B cell (primary cell): ENCODE data around the gene ABCA1. TPM values are rescaled to one million over a fixed set of nuclear protein-coding genes. Genes with fewer than 3 reads are reported as not detected.
"Not testable (repeated sequence)": the region's sequence is repeated elsewhere in the genome, so short reads cannot be mapped to it uniquely, and the experiment has no call there.

Experiments
- ATAC-seq: fragments of 200-7000 bp; cut with Tn5 transposase; one replicate; pipeline ENCODE4 v1.10.0; 2021; ENCODE audit warnings: low read depth, mild to moderate bottlenecking, moderate number of reproducible peaks, moderate library complexity
- CTCF ChIA-PET: fragments of 350-600 bp; sonication (Branson Sonifier 250); formaldehyde crosslinking; loops from one replicate; lab custom pipeline; 2021; ENCODE audit warnings: antibody characterized with exemption, inconsistent platforms; lab: Charles Lee
- POLR2A ChIA-PET: fragments of 350-600 bp; sonication (Branson Sonifier 250); formaldehyde crosslinking; loops from one replicate; lab custom pipeline; 2021; ENCODE audit warnings: antibody characterized with exemption; lab: Charles Lee
- DNase-seq: peaks from one replicate; pipeline ENCODE4 v3.0.0; 2013
- H2AFZ ChIP-seq: 2 replicates; pipeline ENCODE4 v1.6.1; 2012; ENCODE audit warnings: mild to moderate bottlenecking, low read depth, low read length; ENCODE audit not compliant: insufficient read depth, poor library complexity, severe bottlenecking
- H3K27ac ChIP-seq, 2 donors: 1 replicate in 1 of 2; 2 replicates in 1 of 2; pipeline ENCODE4 v1.5.1; 2012 to 2013; ENCODE audit warnings: low read length in 2 of 2, mild to moderate bottlenecking in 2 of 2, moderate library complexity in 1 of 2
- H3K27me3 ChIP-seq, 4 experiments: fragments of 200-600 bp in 1 of 4; sonication (generic) in 1 of 4; replicated peaks in 1 of 4; 1 replicate in 2 of 4; 2 replicates in 2 of 4; pipeline versions ENCODE4 v1.6.1 to v1.7.0; 2013 to 2016; ENCODE audit warnings: low read length in 3 of 4, mild to moderate bottlenecking in 2 of 4, mixed read lengths in 1 of 4, moderate library complexity in 1 of 4; ENCODE audit not compliant: insufficient read depth in 4 of 4, control insufficient read depth in 3 of 4; ENCODE audit errors: control extremely low read depth in 1 of 4
- H3K36me3 ChIP-seq, 2 experiments: replicated peaks in 1 of 2; 1 replicate in 1 of 2; 2 replicates in 1 of 2; pipeline versions ENCODE4 v1.6.1 to v1.7.1; 2013; ENCODE audit warnings: low read length in 1 of 2; ENCODE audit not compliant: insufficient read depth in 2 of 2, control insufficient read depth in 1 of 2; ENCODE audit errors: control extremely low read depth in 1 of 2, extremely low read depth in 1 of 2
- H3K4me1 ChIP-seq, 2 donors: fragments of 200-600 bp in 1 of 2; sonication (generic) in 1 of 2; 1 replicate in 1 of 2; 2 replicates in 1 of 2; pipeline versions ENCODE4 v1.5.1 to v1.6.1; 2013 to 2017; ENCODE audit warnings: low read length in 2 of 2; ENCODE audit not compliant: control insufficient read depth in 2 of 2, insufficient read depth in 2 of 2
- H3K4me2 ChIP-seq: replicated peaks from 2 replicates; pipeline ENCODE3; 2012; ENCODE audit warnings: mild to moderate bottlenecking, low read depth, low read length; ENCODE audit not compliant: poor library complexity, severe bottlenecking
- H3K4me3 ChIP-seq, 5 experiments: fragments of 200-600 bp in 1 of 5; sonication (generic) in 1 of 5; 1 replicate in 3 of 5; 2 replicates in 2 of 5; pipeline versions ENCODE4 v1.5.1 to v1.7.0; 2011 to 2016; ENCODE audit warnings: low read length in 4 of 5, mild to moderate bottlenecking in 4 of 5, low read depth in 2 of 5, control low read depth in 1 of 5, moderate library complexity in 1 of 5; ENCODE audit not compliant: insufficient read depth in 1 of 5; ENCODE audit errors: control extremely low read depth in 1 of 5, extremely low read depth in 1 of 5
- H3K79me2 ChIP-seq: fragments of 200-600 bp; sonication (generic); one replicate; pipeline ENCODE4 v1.6.0; 2016; ENCODE audit warnings: low read length; ENCODE audit not compliant: control insufficient read depth, insufficient read depth
- H3K9ac ChIP-seq: fragments of 200-600 bp; sonication (generic); 2 replicates; pipeline ENCODE4 v1.6.1; 2017; ENCODE audit warnings: mild to moderate bottlenecking, low read length, moderate library complexity
- H3K9me3 ChIP-seq, 3 donors: one replicate each; pipeline versions ENCODE4 v1.6.1 to v1.7.1; 2013; ENCODE audit warnings: low read length in 2 of 3; ENCODE audit not compliant: control insufficient read depth in 2 of 3, insufficient read depth in 1 of 3; ENCODE audit errors: control extremely low read depth in 1 of 3
- H4K20me1 ChIP-seq: 2 replicates; pipeline ENCODE4 v1.6.0; 2012; ENCODE audit warnings: mild to moderate bottlenecking, low read length; ENCODE audit not compliant: insufficient read depth, control insufficient read depth, poor library complexity, severe bottlenecking
- H3K27ac Mint-ChIP-seq: one replicate; pipeline ENCODE4 v1.8.0; 2021; ENCODE audit warnings: mixed read lengths
- H3K27me3 Mint-ChIP-seq: one replicate; pipeline ENCODE4 v1.8.0; 2021; ENCODE audit warnings: mixed read lengths
- H3K4me1 Mint-ChIP-seq: one replicate; pipeline ENCODE4 v1.8.0; 2021; ENCODE audit warnings: mixed read lengths
- H3K4me3 Mint-ChIP-seq: one replicate; pipeline ENCODE4 v1.8.0; 2021; ENCODE audit warnings: mixed read lengths
- H3K9me3 Mint-ChIP-seq: one replicate; pipeline ENCODE4 v1.8.0; 2022; ENCODE audit warnings: mixed read lengths; ENCODE audit not compliant: insufficient read depth
- EZH2 ChIP-seq: IDR thresholded peaks from 2 replicates; pipeline ENCODE4 v1.6.1; 2012; ENCODE audit warnings: borderline replicate concordance, low read depth, mild to moderate bottlenecking, moderate library complexity, low read length; ENCODE audit not compliant: insufficient read depth, poor library complexity, severe bottlenecking
- WGBS: methylation state at CpG from one replicate; pipeline ENCODE4 v1.1.5; 2013; ENCODE audit warnings: missing lambda C conversion rate; ENCODE audit not compliant: insufficient coverage; 5-methylcytosine and 5-hydroxymethylcytosine counted together
- intact Hi-C: fragments of 100-400 bp; cut with micrococcal nuclease; formaldehyde crosslinking; loops from one replicate; pipeline ENCODE4 v1.10.0; 2022
- polyA plus RNA-seq: library from polyadenylated mRNA; depleted of rRNA; stranded (reverse); fragments of >200 nt; gene quantifications from 2 replicates; pipeline ENCODE4 v1.2.3, GENCODE V29; 2012
- total RNA-seq, 2 donors: library from RNA; stranded (reverse); fragments of 120-200 nt in 1 of 2; gene quantifications; 1 replicate in 1 of 2; 2 replicates in 1 of 2; pipeline versions ENCODE4 v1.2.3 to v1.2.4, GENCODE V29; 2013 to 2022
- TF ChIP-seq, protein P1 (sequence below): fragments of 200-600 bp; IDR thresholded peaks from one replicate; pipeline ENCODE4 v1.8.0; 2022; ENCODE audit warnings: antibody characterized with exemption, mild to moderate bottlenecking

Gene ABCA1
- total and polyA plus RNA-seq, 2 donors (not counting 1 experiment from before 2014, with no cell fraction given) = 5.2 to 24.0 TPM

DNA sequence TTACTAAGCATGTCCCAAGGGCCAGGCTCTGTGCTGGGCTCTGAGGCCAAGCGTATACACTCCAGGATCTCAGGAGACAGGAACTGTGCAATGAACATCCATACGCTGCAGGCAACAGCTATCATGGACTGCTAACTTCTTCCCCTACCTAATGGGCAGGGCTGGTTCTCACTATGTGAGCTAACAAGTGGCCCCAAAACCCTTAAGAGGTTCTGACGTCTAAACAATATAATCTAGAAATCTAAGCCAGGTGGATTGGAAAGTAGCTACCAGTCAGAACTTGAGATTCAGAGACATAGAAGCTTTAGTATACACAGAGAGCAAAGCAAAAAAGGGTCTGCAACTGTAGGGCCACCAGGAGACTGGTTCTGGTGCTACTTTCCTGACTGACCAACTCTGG, 27.6 kb downstream of the ABCA1 start:
- H3K9me3 Mint-ChIP-seq = no peaks in the 10 kb centered on the region
- no peak overlapping the region for H3K4me3 Mint-ChIP-seq
- no peaks in the 10 kb centered on the region for H3K27me3 Mint-ChIP-seq

DNA sequence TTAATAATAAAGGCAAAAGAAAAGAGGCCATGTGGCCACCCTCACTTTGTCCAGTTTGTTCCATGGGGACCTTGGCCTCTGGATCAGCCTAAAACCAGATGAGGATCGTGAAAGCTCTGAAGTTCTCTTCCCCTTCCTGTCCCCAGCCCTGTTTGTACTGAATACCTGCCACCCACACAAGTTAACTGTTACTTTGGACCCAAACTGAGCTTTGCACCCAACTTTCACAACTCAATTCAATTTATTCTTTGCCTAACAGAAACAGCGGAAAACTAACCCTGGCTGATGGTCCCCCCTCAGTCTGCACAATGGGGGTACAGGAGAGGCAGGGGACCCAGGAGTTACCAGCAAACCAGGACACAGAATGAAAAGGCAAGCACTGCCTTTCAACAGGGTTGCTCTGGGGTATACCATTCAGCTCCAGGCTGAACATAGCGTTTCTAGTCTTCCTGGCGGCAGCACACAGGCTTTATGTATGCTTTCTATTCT, 28.2 kb downstream of the ABCA1 start:
- no peak overlapping the region for H3K9ac ChIP-seq
- intact Hi-C loops = no loop called here
- H4K20me1 ChIP-seq = peaks cover 50% of the 10 kb centered on the region
- H3K4me2 ChIP-seq = no peak overlapping the region
- no peaks in the 10 kb centered on the region for H3K4me1 ChIP-seq
- Mint-ChIP-seq H3K27ac (no peak overlapping the region), H3K4me3 (no peak overlapping the region), H3K9me3 (no peaks in the 10 kb centered on the region), H3K27me3 (no peaks in the 10 kb centered on the region), H3K4me1 (peaks cover 7% of the 10 kb centered on the region)
- WGBS = 83% methylated on average over 4 of the region's 4 CpGs
- peaks cover 0 to 42% of the 10 kb centered on the region in 2 experiments for H3K36me3 ChIP-seq
- peaks cover 43% of the 10 kb centered on the region for H3K79me2 ChIP-seq
- H3K9me3 ChIP-seq = no peaks in the 10 kb centered on the region
- no peak overlapping the region for H2AFZ ChIP-seq
- no peaks in the 10 kb centered on the region for H3K27me3 ChIP-seq
- ChIA-PET POLR2A (no interaction called here), CTCF (interaction anchor here (1.1 to 2.3 kb wide), 5 partner anchors 27 to 516 kb away, joined by 3 to 8 read pairs (median 5); no protein-coding TSS in a partner anchor)
- no peak for ATAC-seq
- no peak overlapping the region for H3K27ac ChIP-seq
- H3K4me3 ChIP-seq = no peak overlapping the region
- no peak for TF ChIP-seq EZH2
- TF ChIP-seq, protein P1, sequence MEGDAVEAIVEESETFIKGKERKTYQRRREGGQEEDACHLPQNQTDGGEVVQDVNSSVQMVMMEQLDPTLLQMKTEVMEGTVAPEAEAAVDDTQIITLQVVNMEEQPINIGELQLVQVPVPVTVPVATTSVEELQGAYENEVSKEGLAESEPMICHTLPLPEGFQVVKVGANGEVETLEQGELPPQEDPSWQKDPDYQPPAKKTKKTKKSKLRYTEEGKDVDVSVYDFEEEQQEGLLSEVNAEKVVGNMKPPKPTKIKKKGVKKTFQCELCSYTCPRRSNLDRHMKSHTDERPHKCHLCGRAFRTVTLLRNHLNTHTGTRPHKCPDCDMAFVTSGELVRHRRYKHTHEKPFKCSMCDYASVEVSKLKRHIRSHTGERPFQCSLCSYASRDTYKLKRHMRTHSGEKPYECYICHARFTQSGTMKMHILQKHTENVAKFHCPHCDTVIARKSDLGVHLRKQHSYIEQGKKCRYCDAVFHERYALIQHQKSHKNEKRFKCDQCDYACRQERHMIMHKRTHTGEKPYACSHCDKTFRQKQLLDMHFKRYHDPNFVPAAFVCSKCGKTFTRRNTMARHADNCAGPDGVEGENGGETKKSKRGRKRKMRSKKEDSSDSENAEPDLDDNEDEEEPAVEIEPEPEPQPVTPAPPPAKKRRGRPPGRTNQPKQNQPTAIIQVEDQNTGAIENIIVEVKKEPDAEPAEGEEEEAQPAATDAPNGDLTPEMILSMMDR = no peak
- DNase-seq = no peak

More for the DNA sequence above, 27.6 kb downstream of the ABCA1 start:
- ChIA-PET POLR2A (no interaction called here), CTCF (interaction anchor here (1.1 to 2.3 kb wide), 4 partner anchors 27 to 515 kb away, joined by 3 to 8 read pairs (median 4); no protein-coding TSS in a partner anchor)
- peaks cover 7% of the 10 kb centered on the region for H3K4me1 Mint-ChIP-seq
- H3K4me2 ChIP-seq = no peak overlapping the region
- DNase-seq (no peak), ATAC-seq (no peak)
- peaks cover 45% of the 10 kb centered on the region for H3K79me2 ChIP-seq
- WGBS = 100% methylated on average over 1 of the region's 3 CpGs
- peaks cover 0 to 42% of the 10 kb centered on the region in 2 experiments for H3K36me3 ChIP-seq
- H3K4me1 ChIP-seq = no peaks in the 10 kb centered on the region
- H4K20me1 ChIP-seq = peaks cover 54% of the 10 kb centered on the region
- H3K27ac ChIP-seq = no peak overlapping the region
- H3K27ac Mint-ChIP-seq = no peak overlapping the region
- H3K9me3 ChIP-seq = no peaks in the 10 kb centered on the region
- no peaks in the 10 kb centered on the region for H3K27me3 ChIP-seq
- intact Hi-C loops = no loop called here
- no peak overlapping the region for H2AFZ ChIP-seq
- TF ChIP-seq, protein P1 = no peak
- TF ChIP-seq EZH2 = no peak
- no peak overlapping the region for H3K9ac ChIP-seq
- H3K4me3 ChIP-seq = no peak overlapping the region

DNA sequence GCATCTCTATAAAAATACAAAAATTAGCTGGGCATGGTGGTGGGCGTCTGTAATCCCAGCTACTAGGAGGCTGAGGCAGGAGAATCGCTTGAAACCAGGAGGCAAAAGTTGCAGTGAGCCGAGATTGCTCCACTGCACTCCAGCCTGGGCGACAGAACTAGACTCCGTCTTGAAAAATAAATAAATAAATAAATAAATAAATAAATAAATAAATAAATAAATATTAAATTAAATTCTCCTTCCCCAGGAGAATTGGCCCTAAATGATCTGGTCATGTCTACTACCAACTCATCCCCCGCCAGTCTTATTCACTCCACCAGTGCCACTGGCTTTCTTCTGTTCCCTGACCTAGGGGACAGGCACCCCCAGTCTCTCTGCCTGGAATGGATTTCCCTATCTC, 29.6 kb downstream of the ABCA1 start:
- CTCF ChIA-PET = interaction anchor here (2.2 kb wide), 1 partner anchor 34 kb away, joined by 6 read pairs; no protein-coding TSS in a partner anchor
- ATAC-seq, H3K27ac Mint-ChIP-seq, H3K27me3 Mint-ChIP-seq, H3K4me1 Mint-ChIP-seq, DNase-seq, H3K9me3 ChIP-seq, H3K4me2 ChIP-seq, H3K9ac ChIP-seq, intact Hi-C loops, H3K4me3 Mint-ChIP-seq, H3K27ac ChIP-seq, H3K4me1 ChIP-seq, H2AFZ ChIP-seq, H3K4me3 ChIP-seq, H3K27me3 ChIP-seq, POLR2A ChIA-PET, H3K9me3 Mint-ChIP-seq: not testable (repeated sequence)
- 100% methylated on average over 3 of the region's 6 CpGs for WGBS
- H3K36me3 ChIP-seq = peaks cover 3 to 41% of the 10 kb centered on the region in 2 experiments
- peaks cover 40% of the 10 kb centered on the region for H4K20me1 ChIP-seq
- H3K79me2 ChIP-seq = peaks cover 39% of the 10 kb centered on the region
